ENCODE measurements around the gene DDX1. TPM values are rescaled to one million over a fixed set of nuclear protein-coding genes. Genes with fewer than 3 reads are reported as not detected.

DDX1 gene
- total and polyA plus RNA-seq, 9 of the 15 experiments (the other 6 are each of a cell fraction or from before 2014, with no cell fraction given) = 116 to 277 (median 232) TPM

- TF ChIP-seq, protein P1, sequence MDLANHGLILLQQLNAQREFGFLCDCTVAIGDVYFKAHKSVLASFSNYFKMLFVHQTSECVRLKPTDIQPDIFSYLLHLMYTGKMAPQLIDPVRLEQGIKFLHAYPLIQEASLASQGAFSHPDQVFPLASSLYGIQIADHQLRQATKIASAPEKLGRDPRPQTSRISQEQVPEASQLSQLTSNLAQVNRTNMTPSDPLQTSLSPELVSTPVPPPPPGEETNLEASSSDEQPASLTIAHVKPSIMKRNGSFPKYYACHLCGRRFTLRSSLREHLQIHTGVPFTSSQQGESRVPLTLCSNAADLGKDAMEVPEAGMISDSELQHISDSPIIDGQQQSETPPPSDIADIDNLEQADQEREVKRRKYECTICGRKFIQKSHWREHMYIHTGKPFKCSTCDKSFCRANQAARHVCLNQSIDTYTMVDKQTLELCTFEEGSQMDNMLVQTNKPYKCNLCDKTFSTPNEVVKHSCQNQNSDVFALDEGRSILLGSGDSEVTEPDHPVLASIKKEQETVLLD (IDR thresholded peaks at IDR 0.05) = no peak
- TF ChIP-seq HSF4 (CRISPR knock-in tag; IDR thresholded peaks at IDR 0.05; ENCODE audit: borderline replicate concordance) (no peak), NR2C2 (CRISPR knock-in tag; IDR thresholded peaks at IDR 0.05) (no peak), NR2C2 (tag; IDR thresholded peaks at IDR 0.05) (peak; percentile 12; the same call in 1 of the 2 replicates), ZNF57 (CRISPR knock-in tag; IDR thresholded peaks at IDR 0.05) (no peak), SNRNP70 (optimal IDR thresholded peaks at IDR 0.05; ENCODE audit: low read depth, low read length) (no peak), CC2D1A (IDR thresholded peaks at IDR 0.05) (no peak), ZNF274 (IDR thresholded peaks at IDR 0.05; ENCODE audit: borderline replicate concordance, low read depth, low read length) (no peak), TAF9B (IDR thresholded peaks at IDR 0.05; ENCODE audit: partially characterized antibody) (no peak), MEF2A (IDR thresholded peaks at IDR 0.05; ENCODE audit: control insufficient read depth, low read depth, low read length) (no peak), CAMTA2 (CRISPR knock-in tag; conservative IDR thresholded peaks at IDR 0.05) (no peak), XRCC5 (IDR thresholded peaks at IDR 0.05; ENCODE audit: low read depth, low read length) (no peak), ZBTB8A (IDR thresholded peaks at IDR 0.05; ENCODE audit: partially characterized antibody) (no peak), ARID3A (IDR thresholded peaks at IDR 0.05; ENCODE audit: borderline replicate concordance, low read depth, low read length) (peak; percentile 93), MAFK (IDR thresholded peaks at IDR 0.05; ENCODE audit: low read length) (peak; percentile 49), E2F6 (IDR thresholded peaks at IDR 0.05; ENCODE audit: borderline replicate concordance in 1 of 2, extremely low read depth in 1 of 2, insufficient read depth in 1 of 2, insufficient read length in 1 of 2, low read depth in 1 of 2, low read length in 1 of 2, poor library complexity in 1 of 2, severe bottlenecking in 1 of 2) (no peak)
- TF ChIP-seq, protein P2, sequence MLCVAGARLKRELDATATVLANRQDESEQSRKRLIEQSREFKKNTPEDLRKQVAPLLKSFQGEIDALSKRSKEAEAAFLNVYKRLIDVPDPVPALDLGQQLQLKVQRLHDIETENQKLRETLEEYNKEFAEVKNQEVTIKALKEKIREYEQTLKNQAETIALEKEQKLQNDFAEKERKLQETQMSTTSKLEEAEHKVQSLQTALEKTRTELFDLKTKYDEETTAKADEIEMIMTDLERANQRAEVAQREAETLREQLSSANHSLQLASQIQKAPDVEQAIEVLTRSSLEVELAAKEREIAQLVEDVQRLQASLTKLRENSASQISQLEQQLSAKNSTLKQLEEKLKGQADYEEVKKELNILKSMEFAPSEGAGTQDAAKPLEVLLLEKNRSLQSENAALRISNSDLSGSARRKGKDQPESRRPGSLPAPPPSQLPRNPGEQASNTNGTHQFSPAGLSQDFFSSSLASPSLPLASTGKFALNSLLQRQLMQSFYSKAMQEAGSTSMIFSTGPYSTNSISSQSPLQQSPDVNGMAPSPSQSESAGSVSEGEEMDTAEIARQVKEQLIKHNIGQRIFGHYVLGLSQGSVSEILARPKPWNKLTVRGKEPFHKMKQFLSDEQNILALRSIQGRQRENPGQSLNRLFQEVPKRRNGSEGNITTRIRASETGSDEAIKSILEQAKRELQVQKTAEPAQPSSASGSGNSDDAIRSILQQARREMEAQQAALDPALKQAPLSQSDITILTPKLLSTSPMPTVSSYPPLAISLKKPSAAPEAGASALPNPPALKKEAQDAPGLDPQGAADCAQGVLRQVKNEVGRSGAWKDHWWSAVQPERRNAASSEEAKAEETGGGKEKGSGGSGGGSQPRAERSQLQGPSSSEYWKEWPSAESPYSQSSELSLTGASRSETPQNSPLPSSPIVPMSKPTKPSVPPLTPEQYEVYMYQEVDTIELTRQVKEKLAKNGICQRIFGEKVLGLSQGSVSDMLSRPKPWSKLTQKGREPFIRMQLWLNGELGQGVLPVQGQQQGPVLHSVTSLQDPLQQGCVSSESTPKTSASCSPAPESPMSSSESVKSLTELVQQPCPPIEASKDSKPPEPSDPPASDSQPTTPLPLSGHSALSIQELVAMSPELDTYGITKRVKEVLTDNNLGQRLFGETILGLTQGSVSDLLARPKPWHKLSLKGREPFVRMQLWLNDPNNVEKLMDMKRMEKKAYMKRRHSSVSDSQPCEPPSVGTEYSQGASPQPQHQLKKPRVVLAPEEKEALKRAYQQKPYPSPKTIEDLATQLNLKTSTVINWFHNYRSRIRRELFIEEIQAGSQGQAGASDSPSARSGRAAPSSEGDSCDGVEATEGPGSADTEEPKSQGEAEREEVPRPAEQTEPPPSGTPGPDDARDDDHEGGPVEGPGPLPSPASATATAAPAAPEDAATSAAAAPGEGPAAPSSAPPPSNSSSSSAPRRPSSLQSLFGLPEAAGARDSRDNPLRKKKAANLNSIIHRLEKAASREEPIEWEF (CRISPR knock-in tag; IDR thresholded peaks at IDR 0.05) = no peak
These were observed 29.9 kb upstream of the DDX1 start (continued) for GRCh38 chr2:15561574-15562344.

All from K562 (cell line).